ENCODE measurements around the gene NUAK1. TPM values are rescaled to one million over a fixed set of nuclear protein-coding genes. Genes with fewer than 3 reads are reported as not detected.

The NUAK1 gene
- total RNA-seq, 1 experiment from 2014 or later, result 20.4 TPM

DNA sequence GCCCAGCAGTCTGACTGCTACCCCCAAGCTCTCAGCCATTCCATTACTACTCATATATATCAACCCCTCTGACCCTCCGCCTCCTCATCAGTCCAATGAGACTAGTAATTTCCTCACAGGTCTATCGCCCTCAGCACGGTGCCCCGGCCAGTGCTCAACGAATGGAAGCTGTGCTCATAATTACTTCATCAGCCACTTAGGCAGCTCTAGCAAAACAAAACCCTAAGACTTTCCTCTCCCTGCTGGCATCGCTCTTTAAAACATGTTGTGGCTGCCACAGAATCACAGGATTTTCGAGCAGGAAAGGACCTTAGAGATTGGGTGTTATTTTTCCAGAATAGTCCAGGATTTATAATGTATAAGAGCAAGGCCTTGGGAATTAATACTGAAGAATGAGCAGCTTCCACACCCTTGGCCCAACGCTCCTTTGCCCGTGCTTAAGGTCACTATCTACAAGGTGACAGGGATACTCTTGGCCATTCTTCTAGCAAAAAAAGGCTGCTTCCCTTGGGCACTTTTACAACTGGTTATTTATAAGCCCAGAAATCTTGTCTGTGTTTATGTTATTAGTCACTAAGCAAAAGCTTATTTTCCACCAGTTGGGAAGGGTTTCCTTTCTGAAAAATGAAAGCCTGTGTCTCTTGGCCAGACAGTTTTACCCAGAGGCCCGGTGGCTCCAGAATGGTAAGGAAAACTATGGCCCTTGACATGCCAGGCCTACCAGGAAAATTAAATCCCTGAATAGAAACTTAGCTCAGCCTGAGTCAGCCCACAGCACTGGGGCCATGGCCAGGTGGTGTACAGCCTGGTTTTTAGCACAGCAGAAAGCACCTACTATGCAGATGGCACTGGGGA lies 47.9 kb downstream of the NUAK1 start:
- DNase-seq (ENCODE audit: low spot score), result no peak
- in situ Hi-C loops (cut with HindIII; ENCODE audit: low sequenced_read_pairs), result no loop called here

DNA sequence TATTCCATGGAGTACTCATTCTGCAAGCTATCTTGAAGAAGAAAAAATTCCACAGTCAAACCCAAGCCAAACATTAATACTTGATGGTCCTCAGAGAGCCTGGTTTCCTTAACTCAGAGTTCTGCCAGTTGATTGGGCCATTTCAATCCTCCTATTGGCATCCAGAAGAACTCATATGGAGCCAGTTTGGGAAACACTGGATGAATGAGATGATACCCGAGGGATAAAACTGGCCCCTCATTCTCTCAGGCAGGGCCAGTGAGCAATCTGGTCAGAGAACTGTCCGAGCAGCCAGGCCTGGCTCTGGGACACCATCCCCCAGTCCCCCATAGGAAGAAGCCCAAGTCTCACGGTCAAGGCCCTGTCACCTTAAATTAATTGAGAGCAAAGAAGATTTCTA lies 48.8 kb downstream of the NUAK1 start:
- DNase-seq (ENCODE audit: low spot score), result no peak
- in situ Hi-C loops (cut with HindIII; ENCODE audit: low sequenced_read_pairs), result no loop called here

DNA sequence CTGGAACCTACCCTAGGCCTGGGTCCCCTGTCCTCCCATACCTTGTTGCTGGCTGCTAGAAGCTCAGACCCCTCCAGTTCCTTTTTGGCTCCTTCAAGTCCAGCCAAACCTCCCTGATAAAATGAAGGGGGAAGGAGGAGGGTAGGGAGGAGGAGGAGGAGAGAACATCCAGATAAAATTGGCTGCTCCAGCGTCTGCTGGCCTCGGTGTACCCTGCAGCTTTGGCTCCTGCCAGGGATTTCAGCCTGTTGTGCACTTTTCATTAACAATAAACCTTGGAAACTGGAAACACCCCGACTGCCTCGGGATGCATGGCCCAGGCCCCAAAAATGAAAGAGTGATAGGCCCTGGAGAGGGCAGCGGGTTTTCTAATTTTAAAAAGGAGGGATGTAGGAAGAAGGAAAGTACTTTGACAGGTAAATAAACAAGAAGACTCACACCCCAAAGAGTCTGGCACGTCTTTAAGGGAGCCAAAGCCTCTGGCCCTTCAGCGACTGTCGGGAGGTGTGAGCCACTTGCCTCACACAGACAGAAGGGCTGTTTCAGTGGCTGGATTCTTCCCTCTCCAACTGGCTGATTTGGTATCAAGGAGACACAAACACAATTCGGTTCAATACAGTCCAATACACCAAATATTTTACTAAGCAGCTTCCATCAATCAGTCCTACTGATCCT lies 49.8 kb downstream of the NUAK1 start:
- DNase-seq (ENCODE audit: low spot score), result no peak
- in situ Hi-C loops (cut with HindIII; ENCODE audit: low sequenced_read_pairs), result no loop called here

DNA sequence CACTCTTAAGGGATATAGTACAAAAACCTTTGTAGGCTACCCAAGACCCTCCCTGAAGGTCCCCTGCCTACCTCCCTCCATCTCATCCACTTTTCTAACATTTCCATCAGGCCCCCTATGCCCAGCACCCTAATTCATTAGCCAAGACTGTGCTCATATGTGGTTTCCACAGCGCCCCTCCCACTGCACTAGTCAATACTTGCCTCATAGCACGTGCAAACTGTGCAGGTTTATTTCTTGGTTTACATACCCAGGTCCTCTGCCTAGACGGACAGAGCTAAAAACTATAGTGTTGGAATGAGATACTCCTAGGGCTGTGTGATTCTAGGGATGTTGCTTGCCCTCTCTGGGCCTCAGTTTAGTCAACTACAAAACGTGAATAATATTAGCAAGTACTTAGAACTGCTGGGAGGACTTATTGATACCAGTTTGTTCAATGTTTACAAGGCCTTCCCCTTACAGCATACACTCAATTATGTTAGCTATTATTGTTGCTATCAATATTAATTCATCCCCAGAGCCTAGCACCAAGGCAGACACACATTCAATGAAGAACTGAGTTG lies 50.4 kb downstream of the NUAK1 start:
- in situ Hi-C loops (cut with HindIII; ENCODE audit: low sequenced_read_pairs), result no loop called here
- no peak for DNase-seq (ENCODE audit: low spot score)

DNA sequence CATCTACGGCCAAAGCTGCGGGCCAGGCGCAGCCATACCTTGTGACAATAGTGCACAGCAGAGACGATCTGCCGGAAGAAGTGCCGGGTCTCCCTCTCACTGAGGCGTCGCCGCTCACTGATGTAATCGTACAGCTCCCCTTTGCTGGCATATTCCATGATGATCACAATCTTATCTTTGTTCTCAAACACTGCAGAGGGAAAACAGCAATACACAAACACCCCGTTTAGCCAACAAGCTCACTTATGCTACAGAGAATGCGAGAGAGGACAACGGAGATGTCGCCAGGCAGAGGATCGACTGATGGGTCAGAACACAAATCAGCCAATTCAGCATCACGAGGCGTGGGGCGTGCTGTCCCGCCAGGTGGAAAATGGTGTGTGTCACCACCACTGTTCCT lies 52.1 kb downstream of the NUAK1 start:
- in situ Hi-C loops (cut with HindIII; ENCODE audit: low sequenced_read_pairs), result no loop called here
- DNase-seq (ENCODE audit: low spot score), result no peak

DNA sequence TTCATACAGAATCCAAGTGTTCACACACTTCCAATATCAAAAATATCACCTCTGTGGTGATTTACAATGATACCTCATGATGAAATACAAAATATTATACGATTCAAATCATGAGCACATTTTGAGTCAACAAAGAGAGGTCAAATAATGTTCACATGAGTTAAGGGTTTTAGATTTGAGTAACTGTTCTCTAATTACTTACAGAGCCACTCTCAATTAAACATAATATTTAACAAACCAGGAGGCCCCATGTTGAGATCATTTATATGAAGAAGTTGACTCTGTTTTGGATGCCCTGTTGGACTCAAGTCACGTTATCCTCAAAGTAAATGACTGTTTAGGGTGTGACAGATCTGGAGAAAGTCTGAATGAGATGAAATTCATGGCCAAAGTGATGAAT lies 53.5 kb downstream of the NUAK1 start:
- DNase-seq (ENCODE audit: low spot score), result no peak
- in situ Hi-C loops (cut with HindIII; ENCODE audit: low sequenced_read_pairs), result no loop called here

DNA sequence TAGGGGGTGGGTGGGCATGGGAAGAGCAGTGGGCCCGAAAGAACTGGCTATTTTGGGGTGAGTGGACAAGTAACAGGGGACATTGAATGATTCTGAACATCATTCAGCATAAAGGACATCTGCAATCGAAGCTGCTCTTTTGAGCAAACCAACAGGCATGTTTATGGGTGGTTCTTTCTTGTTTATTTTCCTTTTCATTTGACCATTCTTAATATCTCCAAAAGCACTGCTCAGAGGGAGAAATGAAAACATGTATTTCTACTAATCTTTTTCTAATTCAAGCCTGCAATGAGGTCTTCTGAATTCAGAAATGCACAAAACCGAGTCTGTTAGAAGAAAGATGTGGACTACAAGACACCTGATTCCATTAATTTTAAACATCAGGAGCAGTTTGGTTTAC lies 54.0 kb downstream of the NUAK1 start:
- in situ Hi-C loops (cut with HindIII; ENCODE audit: low sequenced_read_pairs), result no loop called here
- DNase-seq (ENCODE audit: low spot score), result no peak

DNA sequence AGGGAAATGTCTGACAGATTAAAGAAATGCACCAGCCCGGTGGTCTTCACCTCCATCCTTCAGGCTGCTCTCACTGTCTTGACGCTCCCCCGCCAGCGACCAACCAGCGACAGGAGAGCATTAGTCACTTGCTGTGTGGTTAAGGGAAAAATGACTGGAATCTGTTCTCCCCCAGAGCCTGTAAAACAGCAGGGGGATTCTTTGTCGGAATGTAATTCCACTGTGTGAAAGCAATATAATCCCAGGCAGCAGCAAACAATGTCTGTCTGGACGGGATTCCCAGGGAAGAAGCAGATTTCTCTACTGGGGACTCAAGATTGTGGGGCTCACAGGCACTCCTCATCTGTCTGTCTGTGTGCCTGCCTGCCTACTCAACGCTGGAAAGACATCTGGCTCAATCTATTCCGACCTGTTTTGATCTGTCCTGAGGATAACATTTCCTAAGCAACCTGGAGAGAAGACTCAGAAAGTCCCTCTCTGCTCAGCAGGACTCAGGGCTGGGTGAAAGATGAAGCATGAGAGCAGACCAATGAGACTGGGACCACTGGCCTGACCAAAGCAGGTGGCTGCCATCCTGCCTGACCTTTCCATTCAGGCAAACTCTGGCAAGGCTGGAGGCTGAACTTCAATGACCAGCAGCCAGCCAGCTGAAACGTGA lies 54.6 kb downstream of the NUAK1 start:
- peak; percentile 44 for DNase-seq (ENCODE audit: low spot score)
- in situ Hi-C loops (cut with HindIII; ENCODE audit: low sequenced_read_pairs), result no loop called here

DNA sequence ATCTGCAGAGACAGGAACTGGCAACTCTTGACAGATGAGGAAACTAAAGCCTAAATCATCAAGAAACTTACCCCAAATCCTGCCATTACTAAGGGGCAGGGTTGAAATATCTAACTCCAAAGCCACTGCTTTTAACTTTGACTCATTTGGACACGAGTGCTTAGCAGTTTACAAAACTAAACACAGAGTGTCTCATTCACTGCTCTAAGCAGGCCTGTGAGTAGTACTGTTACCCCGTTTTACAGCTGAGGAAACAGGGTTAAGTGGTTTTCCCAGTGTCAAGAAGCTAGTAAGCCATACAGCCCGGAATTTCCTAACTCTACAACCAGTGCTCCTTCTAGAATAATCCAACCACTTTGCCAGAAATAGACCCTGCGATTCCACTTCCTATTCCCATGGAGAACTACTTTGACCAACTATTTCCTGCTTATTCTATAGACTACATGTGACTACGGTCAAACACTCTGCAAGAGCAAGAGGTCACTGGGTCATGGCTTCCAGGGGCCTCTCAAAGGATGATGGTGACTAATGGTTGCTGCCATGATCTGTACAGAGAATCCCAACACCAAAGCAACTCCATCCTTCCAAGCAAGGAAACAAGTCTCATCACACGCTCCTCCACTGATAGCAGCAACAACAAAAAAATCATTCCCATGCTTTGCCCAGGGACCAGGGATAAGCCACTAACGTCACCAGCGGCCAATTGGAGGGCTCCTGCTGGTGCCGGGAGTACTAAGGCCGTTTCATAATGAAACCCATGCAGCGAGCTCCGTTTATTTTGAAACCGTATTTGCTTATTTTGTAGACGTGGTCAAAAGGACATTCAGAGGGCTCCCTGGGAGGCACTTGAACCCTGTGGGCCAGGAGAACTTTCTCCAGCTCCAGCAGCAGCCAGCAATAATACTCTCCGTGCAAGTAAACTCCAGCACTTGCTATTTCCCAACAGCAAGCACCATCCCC lies 56.3 kb downstream of the NUAK1 start:
- in situ Hi-C loops (cut with HindIII; ENCODE audit: low sequenced_read_pairs), result no loop called here
- DNase-seq (ENCODE audit: low spot score), result no peak

DNA sequence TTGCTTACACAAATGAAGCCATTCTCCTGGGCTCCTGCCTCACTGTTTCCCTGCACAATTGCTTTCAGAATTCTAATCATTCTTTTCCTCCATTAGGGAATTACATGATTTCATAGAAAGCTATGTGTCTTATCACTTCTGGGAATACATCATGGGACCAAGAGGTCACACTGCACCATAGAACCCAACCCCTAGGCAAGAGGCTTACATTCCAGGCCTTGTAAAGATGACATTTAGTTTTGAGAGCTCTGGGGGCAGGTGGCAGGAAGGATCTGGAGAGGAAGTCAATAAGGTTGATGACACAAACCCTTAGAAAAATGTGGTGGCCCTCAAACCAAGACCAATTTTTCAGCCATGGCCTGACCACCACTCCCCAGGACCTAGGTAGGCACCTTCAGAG lies 57.1 kb downstream of the NUAK1 start:
- in situ Hi-C loops (cut with HindIII; ENCODE audit: low sequenced_read_pairs), result no loop called here
- no peak for DNase-seq (ENCODE audit: low spot score)

DNA sequence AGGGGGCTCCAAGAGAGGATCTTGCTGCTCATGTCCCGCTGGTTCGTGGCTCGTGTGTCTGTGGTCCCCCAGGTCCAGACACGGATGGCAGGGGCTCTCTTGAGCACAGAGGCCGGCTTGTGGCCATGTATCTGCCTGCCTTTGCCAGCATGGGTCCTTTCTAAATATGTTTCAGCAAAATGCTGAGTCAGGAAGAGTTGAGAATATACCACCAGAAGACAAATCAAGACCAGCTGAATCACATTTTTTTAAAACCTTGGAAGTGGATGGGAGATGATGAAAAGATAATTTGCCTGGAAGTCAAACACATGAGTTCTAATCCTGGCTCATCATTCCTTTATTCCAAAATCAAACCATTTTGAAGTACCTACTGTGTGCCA lies 58.0 kb downstream of the NUAK1 start:
- no peak for DNase-seq (ENCODE audit: low spot score)
- in situ Hi-C loops (cut with HindIII; ENCODE audit: low sequenced_read_pairs), result no loop called here

DNA sequence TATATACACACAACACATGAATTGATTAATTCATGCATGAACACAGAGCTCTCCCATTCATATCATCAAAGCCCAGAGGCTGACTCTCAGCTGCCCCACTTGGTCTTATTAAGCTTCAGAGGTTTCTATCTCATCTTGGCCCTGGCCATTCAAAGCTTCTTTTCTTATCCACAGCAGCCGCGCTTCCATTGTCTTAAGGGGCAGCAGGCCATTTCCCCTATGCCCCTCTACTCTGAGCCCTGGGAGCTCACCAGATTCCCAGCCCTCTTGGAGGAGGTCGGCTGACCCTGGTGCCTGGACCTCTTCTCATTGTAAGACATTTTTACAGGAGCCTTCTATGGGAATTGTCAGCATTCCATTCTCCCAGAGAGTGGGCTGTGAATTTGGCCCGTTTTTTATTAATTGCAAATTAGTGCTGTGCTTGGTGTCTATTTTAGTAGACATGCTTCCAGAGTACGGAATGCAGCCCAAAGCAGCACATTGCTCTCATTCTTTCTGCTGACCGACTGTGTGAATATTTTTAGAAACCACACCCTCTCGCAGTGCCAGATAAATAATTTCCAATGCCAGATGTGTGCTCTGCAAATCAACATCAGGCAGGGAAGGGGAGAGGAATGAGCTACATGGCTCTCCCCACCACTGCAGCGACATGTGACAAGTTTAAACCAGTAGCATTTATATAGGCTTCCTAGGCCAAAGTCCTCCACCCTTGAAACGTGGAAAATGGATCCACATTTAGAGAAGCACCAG lies 58.5 kb downstream of the NUAK1 start:
- no peak for DNase-seq (ENCODE audit: low spot score)
- in situ Hi-C loops (cut with HindIII; ENCODE audit: low sequenced_read_pairs), result no loop called here

DNA sequence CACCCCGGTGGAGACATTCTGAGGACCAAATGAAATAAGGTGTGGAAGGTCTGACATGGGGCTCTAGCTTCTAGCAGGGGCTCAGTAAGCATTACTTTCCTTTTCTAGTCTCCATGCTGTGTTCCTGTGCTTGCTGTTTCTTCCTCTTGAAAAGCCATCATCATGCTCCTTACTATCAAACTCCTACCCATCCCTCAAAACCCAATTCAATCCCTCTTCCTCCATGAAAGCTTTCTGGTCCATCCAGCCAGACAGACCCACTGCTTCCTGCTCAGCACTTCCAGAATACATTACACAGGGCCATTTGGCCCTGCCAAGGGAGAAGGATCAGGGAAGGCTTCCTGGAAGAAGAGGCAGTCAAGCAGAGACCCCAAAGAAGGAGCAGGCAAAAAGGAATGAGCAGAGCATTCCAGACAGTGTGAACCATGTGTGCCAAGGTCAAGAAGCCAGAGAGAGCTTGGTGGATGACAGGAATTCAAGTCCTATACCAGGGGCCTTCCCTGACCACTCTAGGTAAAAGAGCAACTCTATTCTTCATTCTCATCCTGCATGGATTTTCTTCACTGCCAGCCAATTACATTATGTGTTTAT lies 59.5 kb downstream of the NUAK1 start:
- no peak for DNase-seq (ENCODE audit: low spot score)
- in situ Hi-C loops (cut with HindIII; ENCODE audit: low sequenced_read_pairs), result no loop called here

DNA sequence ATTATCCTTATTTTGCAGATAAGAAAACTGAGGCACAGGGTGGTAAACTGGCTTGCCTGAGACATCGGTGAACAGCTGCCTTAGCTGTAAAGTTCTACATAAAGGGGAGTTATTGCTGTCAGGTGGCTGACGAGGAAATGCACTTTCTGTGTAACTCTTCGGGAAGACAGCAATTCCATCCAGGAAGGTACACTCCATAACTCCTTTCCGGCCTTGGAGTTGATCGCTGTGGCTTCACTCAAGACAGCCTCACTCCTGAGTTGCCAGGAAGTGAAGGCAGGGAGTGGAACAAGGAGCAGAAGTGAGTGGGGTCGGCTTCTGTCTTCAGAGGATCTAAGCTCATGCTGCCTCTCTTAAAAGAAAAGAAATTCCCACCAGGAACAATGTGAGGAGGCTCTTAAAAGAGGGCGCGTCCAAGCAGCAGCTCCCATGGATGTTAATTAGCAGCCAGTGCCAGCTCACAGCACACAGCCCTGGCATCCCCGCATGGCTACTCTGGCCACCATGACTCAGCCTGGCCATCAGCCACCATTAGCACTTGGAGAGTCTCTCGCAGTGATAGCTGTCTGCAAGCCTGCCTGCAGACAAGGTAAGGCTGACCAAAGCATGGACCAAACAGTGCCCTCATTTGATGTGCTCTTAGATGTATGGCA lies 60.3 kb downstream of the NUAK1 start:
- peak; percentile 94 for DNase-seq (ENCODE audit: low spot score)
- in situ Hi-C loops (cut with HindIII; ENCODE audit: low sequenced_read_pairs), result no loop called here

DNA sequence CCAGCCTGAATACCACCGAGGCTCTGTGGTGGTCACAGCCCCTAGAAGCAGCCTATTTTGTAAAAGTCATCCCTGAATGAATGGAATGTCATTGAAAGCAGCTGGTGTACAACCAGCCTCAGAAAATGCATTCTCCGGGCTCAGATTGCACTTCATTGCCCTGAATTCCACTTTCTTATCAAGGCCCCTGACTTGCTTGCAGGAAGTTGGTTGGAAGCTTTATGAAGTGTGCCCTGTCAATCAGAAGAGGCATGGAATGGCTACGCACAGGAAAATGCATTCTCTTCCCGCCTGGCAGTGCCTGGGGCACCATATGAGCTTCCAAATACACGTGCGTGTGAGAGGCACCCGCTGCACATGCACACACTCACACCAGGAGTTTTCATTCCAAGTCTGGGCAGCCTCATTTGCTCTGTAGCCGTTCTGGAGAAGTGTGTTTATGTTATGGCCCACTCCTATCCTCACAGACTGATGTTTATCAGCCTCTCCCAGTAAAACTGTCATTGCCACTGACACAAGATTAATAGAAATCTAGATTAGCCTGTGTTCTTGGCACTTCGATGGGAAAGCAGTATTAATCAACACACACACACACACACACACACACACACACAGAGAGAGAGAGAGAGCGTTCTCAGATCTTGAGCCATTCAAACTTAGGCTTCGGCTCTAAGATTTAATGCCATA lies 63.9 kb downstream of the NUAK1 start:
- no peak for DNase-seq (ENCODE audit: low spot score)
- in situ Hi-C loops (cut with HindIII; ENCODE audit: low sequenced_read_pairs), result no loop called here

DNA sequence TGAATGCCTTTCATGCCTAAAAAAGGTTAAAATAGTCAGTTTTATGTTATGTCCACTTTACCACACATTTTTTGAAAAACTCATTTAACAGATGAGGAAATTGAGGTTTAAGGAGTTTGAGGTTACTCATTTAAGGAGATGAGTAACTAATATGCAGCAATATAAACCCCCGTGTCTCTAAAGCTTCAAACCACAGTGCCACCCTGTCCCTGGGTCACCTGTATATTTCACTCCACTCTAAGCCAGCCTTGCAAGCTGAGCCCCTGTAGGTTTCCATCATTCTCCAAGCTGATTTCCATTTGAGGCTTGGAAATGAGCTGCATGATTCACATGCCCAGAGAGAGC lies 64.4 kb downstream of the NUAK1 start:
- in situ Hi-C loops (cut with HindIII; ENCODE audit: low sequenced_read_pairs), result no loop called here
- no peak for DNase-seq (ENCODE audit: low spot score)

DNA sequence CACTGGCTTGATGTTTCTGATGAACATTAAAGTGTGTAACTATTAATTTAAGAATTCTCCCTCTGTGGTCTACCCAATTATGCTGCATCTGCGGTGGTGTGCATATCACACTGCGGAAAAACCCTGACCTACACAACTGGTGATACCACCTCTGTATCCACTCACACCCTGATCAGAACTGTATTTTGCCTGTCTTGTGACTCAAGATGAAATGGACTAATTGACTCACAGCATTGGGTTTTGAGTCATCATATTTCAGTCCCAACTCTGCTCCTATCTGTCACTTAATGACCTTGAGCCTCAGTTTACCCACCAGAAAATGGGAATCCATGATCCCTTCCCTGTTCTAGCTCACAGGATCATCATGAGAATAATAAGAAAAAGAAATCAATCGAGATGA lies 65.6 kb downstream of the NUAK1 start:
- no peak for DNase-seq (ENCODE audit: low spot score)
- in situ Hi-C loops (cut with HindIII; ENCODE audit: low sequenced_read_pairs), result no loop called here

All from G401 (cell line).